Muscle of back (tissue), 11 donors: ENCODE results near the gene POMT1. TPM values are rescaled to one million over a fixed set of nuclear protein-coding genes. Genes with fewer than 3 reads are reported as not detected.
"Not testable (repeated sequence)": the region's sequence is repeated elsewhere in the genome, so short reads cannot be mapped to it uniquely, and the experiment has no call there.

ENCODE experiments used
- DNase-seq, 3 donors: peaks; one replicate each; pipeline versions ENCODE4 v3.0.0 to v3.0.0-alpha.2; 2013
- polyA plus RNA-seq, 10 donors: library from polyadenylated mRNA; unstranded; fragments of 120-200 nt; gene quantifications; one replicate each; pipeline ENCODE4 v1.2.1, GENCODE V29; 2013; ENCODE audit not compliant: insufficient read length in 10 of 10

POMT1 gene
- polyA plus RNA-seq, 10 donors: 16.5 to 29.7 (median 21.0) TPM

DNA sequence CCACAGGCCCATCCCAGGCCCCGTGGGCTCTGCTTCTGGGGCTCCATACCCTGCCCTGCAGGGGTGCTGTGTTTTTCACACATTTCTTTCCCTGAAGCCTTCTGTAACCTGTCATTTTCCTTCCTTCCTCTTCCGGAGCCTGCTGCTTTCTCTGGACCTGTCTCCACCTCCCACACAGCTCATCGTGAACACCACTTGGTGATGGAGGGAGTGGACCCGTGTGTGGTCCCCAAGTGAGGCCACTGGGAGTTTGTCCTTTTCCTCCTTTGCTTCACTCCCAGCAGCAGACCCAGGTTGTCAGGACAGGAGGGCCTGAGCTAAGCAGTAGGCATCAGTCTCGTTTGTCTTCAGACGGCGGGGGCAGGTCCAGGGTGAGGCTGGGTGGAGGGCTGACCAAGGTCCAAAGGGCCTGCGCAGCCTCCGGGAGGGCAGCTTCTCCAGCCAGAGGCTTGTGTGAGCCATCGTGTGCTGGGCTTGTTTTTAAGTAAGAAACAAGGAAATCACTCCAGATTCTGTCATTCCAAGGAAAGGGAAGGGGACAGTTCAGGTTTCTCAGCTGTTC lies 5.8 kb upstream of the POMT1 start:
- DNase-seq: no peak

DNA sequence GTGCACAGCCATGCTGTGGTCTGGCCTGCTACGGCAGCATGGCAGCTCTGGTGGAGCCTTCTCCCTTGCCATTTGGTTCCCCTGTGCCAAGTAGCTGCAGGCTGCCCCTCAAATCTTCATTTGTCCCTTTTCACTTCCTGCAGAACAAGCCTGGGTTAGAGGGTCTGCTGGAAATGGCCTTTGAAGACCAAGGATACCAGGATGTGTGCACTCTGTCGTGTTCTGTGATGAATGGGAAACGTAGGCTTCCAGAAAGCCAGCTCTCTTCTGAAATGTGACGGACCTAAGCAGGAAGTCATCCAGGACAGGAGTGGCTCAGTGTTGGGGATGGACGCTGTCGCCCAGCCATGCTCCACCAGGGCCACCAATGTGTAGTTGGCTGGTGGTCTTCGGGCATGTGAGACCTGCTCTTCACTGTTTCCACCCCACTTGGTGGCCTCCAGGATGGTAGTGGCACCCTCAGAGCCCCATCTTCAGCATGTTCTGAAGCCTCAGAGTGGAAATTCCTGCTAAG lies 3.4 kb upstream of the POMT1 start:
- DNase-seq: no peak

DNA sequence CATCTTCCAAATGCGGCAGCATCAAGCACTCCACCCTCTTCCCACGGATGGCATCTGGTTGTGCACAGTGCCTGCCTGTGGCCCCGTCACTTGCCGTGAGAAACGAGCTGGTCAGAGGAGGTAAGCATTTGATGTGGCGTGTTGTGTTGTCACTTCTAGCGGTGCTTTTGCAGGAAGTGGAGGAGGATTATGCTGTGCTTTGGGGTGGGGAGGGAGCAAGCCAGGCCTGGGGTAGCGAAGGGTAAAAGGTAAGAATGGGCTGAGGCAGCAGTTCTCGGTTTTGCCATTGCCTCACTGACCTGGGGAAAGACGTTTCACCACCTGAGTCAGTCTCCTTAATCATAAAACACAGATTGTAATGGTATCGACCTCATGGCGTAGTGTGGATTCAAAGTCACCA lies 2.3 kb upstream of the POMT1 start:
- no peak for DNase-seq

DNA sequence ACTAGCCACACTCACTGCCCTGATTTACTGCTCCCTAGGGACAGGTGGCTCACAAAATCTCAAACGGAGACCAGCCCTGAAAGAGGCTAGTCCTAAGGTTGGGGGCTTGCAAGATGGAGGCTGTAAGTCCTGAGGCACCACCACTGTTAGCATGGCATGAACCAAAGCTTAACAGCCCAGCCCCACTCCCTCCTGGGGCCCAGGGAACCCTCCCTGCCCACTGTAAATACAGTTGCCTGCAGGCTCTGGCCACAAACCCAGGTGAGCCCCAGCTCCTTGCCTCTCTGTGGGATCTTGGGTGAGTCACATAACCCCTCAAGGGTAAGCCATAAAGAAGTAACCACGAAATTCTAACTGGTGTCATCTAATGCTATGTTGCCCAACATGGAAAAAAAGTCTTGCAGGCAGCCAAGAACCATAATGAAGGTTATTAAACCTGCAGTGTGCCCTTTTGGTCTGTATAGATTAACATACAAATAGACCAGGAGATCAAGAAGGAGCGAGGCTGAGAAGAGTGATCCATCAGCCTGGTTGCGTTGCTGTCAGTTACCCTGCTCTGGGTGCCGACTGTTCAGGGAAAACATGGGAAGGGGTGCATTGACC lies 1.7 kb upstream of the POMT1 start:
- no peak for DNase-seq

DNA sequence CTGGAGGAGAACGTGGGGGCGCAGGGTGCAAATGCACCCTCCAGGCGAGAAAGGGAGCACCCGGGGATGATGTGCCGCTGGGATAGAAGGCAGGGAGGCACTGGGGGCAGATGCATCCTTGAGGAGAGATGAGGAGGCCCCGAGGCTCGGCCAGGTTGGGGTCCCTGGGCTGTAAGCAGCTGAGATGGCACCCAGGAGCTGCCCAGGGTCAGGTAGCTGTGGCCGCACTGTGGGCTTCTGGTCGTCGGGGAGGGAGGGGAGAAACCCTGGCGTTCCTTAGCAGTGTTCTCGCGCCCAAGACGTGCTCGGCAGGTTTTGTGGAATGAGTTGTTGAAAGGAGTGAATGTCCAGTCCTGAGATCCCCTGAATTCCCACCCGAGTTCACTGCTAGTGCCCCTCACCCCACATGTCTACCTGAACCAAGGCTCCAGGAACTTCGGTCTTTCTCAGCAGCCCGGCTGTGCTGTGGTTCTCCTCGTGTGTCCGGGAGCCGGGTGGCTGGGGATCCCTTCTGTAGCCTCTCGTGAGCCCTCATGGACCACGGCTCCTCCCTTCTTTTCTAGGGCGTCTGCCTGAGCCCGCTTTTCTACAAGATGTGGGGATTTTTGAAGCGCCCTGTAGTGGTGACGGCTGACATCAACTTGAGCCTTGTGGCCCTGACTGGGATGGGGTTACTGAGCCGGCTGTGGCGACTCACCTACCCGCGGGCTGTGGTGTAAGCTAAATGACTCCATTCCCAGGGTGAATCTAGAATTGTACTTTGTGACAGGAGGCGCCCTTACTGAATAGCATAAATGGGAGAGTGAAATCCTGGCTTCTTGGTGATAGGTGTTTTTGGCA lies 1.1 kb downstream of the POMT1 start:
- DNase-seq: no peak

DNA sequence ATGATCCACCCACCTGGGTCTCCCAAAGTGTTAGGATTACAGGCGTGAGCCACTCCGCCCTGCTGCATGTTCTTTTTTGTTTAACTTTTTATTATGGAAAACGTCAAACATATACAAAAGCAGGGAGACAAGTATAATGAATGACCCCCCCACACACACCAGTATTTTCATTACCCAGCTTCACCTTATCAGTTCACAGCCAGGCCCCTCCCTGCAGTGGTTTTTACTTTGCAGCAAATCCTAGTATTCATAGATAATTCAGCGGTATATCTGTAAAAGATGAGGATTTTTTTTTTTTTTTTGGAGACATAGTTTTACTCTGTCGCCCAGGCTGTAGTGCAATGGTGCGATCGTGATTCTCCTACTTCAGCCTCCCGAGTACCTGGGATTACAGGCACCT lies 2.3 kb downstream of the POMT1 start:
- no peak for DNase-seq

DNA sequence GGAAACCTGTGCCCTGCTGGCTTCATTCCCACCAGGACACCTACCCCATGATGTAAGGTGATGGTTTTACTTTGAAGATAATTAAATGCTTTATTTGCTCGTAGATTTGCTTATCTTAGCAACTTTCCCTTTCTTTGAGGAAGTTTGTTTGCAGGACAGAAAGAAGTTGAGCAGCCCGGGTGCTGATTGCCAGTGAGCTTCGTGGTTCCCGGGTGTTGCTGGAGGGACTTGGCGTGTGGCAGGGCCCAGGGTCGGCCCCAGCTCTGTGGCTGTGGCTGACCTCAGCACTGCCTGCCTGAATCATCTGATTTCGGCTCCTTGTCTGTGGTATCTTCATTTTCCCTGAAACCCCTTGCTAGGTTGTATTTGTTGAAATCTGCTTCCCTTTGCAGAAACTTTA lies 8.7 kb downstream of the POMT1 start:
- DNase-seq: no peak

DNA sequence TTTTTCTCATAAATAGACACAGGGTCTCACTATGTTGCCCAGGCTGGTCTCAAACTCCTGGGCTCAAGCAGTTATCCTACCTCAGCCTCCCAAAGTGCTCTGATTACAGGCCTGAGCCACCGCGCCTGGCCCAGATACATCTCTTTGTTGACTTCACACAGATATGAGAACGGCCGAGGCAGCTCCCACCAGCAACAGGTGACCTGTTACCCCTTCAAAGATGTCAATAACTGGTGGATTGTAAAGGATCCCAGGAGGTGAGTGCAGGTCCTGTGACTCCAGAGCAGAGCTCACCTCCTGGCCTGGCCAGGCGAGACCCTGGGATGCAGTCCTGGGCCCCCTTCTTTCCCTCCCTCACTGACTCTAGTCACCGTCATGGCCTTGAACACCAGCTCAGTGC lies 9.2 kb downstream of the POMT1 start:
- no peak for DNase-seq

DNA sequence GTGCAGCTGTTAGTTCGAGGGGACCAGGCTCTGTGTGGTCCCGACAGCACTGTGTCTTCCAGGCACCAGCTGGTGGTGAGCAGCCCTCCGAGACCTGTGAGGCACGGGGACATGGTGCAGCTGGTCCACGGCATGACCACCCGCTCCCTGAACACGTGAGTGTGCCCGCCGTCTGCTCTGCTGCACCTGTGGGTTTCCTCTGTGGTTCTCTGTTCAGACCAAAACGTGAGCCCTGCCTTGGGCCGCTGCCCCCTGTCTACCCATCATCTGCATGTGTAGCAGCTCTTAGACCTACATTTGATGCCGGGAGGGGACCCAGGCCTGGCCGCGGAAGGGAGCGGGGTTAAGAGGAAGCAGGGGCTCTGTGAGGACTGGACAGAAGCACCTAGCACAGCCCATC lies 10.5 kb downstream of the POMT1 start:
- DNase-seq: no peak

DNA sequence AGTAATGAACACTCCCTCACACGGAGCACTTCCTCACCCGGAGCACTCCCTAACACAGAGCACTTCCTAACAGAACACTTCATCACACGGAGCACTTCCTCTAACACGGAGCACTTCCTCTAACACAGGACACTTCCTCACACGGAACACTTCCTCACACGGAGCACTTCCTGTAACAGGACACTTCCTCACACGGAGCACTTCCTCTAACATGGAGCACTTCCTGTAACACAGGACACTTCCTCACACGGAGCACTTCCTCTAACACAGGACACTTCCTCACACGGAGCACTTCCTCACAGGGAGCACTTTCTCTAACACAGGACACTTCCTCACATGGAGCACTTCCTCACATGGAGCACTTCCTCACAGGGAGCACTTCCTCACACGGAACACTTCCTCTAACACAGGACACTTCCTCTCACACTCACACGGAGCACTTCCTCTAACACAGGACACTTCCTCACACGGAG lies 12.9 kb downstream of the POMT1 start:
- not testable (repeated sequence) for DNase-seq

DNA sequence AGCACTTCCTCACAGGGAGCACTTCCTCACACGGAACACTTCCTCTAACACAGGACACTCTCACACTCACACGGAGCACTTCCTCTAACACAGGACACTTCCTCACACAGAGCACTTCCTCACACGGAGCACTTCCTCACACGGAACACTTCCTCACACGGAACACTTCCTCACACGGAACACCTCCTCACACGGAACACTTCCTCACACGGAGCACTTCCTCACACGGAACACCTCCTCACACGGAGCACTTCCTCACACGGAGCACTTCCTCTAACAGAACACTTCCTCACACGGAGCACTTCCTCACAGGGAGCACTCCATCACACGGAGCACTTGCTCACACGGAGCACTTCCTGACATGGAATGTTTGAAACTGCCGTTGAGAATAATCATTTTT lies 13.4 kb downstream of the POMT1 start:
- no peak for DNase-seq

DNA sequence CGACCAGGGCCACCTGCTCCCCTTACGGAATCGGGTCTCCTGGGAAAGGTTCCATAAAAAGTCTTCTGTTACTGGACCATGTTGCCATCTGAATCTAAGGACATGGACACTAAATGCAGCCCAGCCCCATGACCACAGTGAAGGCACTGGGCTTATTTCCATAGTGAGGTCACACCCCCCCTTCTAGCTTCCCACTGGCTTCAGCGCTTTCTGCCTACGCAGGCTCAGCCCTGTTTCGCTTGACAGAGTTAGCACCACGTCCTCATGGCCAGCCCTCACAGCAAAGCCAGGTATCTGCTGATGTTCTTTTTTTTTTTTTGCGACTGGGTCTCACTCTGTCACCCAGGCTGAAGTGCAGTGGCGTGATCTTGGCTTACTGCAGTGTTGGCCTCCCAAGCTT lies 14.2 kb downstream of the POMT1 start:
- no peak for DNase-seq

DNA sequence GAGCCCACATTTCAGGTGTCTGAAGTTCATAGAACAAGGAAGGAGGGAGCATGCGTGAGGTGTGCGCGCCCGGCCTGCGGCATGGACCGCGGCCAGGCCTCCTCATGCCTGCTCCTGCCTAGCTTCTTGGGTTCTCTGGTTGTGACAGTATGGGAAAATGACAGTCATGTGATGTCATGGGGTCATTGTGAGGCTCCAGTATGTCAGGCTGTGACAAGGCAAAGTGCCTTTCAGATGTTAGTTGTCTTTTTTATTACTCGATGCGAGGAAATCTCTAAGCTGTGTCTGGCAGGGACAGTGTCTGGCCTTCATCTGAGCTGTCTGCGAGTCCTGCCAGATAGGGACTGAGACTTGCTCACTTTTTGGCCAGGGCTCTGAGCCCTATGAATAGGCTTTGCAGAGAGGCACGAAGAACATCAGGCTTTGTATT lies 15.1 kb downstream of the POMT1 start:
- no peak for DNase-seq

DNA sequence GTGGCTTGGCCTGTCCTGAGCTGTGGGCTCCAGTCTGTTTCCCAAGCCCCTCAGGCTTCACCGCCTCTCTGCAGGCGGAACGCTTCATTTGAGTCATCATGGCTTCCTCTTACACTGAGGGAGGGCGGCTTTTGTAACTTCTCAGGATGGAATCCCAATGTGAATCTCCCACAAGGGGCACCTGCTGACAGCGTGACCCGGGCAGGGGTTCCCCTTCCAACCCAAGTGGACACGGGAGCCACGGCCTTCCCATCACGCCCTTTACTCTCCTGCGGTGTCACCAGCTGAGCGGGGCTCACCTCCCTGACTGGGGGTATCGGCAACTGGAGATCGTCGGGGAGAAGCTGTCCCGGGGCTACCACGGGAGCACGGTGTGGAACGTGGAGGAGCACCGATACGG lies 15.8 kb downstream of the POMT1 start:
- no peak for DNase-seq

DNA sequence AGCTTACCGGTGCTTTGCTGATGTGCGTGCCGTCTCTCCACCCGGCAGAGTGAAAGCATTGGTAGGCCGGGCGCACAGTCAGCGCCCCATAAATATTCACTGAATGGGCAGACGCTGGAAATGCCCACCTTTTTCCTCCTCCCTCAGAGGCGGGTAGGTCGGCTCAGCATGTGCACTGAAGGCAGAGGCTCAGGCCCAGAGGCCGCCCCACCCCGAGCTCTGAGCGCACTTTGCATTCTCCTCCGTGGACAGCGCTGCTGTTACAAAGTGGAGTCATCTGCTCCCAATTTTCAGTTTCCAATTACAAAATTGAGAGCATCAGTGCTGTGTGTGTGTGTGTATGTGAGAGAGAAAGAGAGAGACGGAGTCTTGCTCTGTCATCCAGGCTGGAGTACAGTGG lies 17.8 kb downstream of the POMT1 start:
- DNase-seq: no peak

DNA sequence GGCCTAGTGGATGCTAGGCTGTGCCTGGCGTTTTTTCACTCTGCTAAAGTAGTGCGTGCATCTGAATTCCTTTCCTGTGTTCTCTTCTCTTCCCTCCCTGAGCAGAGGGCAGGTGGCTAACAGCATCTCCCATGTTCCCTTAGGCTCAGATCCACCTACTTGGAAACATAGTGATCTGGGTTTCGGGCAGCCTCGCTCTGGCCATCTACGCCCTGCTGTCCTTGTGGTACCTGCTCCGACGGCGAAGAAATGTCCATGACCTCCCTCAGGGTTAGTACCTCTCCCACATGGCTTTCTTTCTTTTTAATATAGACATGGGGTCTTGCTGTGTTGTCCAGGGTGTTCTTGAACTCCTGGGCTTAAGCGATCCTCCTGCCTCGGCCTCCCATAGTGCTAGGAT lies 18.5 kb downstream of the POMT1 start:
- DNase-seq: no peak

DNA sequence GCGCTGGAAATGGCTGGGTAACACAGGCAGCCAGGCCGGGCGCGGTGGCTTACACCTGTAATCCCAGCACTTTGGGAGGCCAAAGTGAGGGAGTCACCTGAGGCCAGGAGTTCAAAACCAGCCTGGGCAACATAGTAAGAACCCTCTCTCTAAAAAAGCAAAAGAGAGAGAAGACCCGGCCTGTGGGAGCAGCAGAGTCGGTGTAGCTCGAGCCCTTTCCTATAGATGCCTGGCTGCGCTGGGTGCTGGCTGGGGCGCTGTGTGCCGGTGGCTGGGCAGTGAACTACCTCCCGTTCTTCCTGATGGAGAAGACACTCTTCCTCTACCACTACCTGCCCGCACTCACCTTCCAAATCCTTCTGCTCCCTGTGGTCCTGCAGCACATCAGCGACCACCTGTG lies 19.1 kb downstream of the POMT1 start:
- no peak for DNase-seq

DNA sequence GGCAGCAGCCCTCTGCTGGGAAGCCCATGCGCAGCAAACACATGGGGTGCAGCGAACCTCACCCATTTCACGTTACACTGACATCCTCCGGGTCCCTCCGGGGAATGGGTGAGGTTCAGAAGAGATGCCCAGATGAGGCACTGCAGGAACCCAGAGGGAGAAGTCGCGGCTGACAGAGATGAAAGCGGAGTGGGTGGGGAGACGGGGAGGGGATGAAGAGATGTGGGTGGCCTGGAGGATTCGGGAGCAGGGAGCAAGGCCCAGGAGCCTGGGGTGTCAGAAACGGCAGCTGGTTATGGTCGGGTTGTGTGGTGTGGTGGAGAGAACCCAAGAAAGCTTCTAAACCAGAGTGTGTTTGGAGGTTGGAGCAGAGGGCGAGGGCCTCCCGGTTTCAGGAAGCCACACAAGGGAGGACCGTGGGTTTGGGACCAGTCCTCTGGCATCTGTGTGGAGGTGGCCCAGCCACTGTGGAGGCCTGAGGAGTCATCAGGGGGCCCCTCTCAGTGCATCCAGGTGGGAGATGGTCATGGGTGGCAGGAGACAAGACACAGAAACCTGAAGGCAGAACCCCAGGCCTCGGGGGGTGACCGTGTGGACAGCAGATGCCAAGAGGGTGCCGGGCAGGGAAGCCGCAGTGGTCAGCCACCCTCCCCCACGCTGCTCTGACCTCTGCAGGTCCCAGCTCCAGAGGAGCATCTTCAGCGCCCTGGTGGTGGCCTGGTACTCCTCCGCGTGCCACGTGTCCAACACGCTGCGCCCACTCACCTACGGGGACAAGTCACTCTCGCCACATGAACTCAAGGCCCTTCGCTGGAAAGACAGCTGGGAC lies 19.8 kb downstream of the POMT1 start:
- no peak for DNase-seq

DNA sequence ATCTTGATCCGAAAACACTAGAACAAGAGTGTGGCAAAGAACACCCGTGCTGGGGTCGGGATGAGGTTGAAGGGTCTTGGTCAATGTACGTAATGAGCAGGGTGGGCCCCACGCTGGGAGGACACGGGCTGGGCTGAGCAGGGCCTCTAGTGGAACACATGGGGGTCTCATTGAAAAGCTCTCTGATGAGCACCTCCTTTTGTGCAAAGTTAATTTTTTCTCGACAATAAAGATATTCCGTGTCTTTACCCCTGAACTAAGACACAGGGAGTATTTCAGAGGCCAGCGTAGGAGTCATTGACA lies 20.3 kb downstream of the POMT1 start:
- DNase-seq: no peak

DNA sequence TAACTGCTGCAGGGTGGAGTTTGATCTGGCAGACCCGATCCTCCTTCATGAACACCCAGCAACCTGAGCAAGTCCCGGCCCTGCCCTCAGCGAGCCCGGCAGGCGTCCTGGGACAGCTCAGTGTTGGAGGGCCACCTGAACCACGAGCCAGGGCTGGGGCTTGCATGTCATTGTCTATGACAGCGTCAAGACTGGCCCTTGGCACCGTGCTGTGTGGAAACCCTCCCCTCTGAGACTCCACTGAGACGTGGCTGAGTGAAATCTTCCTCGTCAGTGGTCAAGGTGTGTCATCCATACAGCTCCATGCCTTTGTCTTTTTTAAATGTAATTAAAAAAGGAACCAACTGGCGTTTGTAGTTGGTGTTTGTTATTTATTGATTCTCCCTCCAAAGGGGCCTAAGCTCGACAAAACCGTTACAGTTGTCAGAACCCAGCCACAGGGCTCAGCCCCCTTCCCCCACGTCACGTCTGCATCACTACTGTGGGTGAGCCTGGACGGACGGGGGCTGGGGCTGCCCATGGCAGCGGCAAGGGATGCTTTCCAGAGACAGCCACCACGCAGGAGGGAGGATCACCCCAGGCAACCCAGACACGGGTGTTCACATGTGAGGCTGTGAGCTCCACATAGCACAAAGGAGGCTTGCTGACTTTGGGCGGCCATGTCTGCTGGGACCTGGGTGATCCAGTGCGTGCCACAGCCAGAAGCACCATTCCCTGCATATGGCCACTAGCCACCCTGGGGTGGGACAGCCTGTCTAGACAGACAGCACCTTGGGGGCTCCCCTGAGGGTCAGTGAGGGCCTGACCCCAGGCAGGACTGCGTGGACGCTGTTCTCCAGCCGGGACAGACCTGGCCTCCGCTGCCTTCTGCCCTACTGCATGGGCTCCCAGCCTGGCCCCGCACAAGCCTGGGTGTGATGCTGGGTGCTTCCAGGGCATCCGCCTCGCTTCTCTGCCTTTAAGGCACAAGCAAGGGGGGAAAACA lies 21.0 kb downstream of the POMT1 start:
- no peak for DNase-seq
